Naive B cell (primary cell): ENCODE results near the gene LRCH1. TPM values are rescaled to one million over a fixed set of nuclear protein-coding genes. Genes with fewer than 3 reads are reported as not detected.
A peak's percentile ranks its signal among the peaks of the same experiment; 100 is the strongest.

ENCODE experiments used
- ATAC-seq, 2 donors: fragments of 150-1000 bp; cut with Tn5 transposase; 2 replicates each; pipeline ENCODE4 v1.10.0; 2021; ENCODE audit warnings: low read depth in 2 of 2, mild to moderate bottlenecking in 2 of 2, moderate library complexity in 2 of 2
- DNase-seq: peaks from one replicate; pipeline ENCODE4 v3.0.0; 2022
- H3K27ac Mint-ChIP-seq, 6 donors: one replicate each; pipeline ENCODE4 v1.8.0; 2020 to 2022; ENCODE audit warnings: mild to moderate bottlenecking in 6 of 6, mixed read lengths in 6 of 6, moderate library complexity in 5 of 6, inconsistent platforms in 2 of 6
- H3K27me3 Mint-ChIP-seq, 3 donors: one replicate each; pipeline ENCODE4 v1.8.0; 2021 to 2022; ENCODE audit warnings: mixed read lengths in 3 of 3, mild to moderate bottlenecking in 1 of 3
- H3K36me3 Mint-ChIP-seq, 2 donors: one replicate each; pipeline ENCODE4 v1.8.0; 2020 to 2022; ENCODE audit warnings: mixed read lengths in 2 of 2, inconsistent platforms in 1 of 2, mild to moderate bottlenecking in 1 of 2
- H3K4me1 Mint-ChIP-seq, 3 donors: one replicate each; pipeline ENCODE4 v1.8.0; 2020 to 2022; ENCODE audit warnings: mixed read lengths in 3 of 3, inconsistent platforms in 1 of 3, mild to moderate bottlenecking in 1 of 3, moderate library complexity in 1 of 3
- H3K4me3 Mint-ChIP-seq, 8 donors: one replicate each; pipeline ENCODE4 v1.8.0; 2020 to 2022; ENCODE audit warnings: mild to moderate bottlenecking in 8 of 8, mixed read lengths in 8 of 8, moderate library complexity in 8 of 8, inconsistent platforms in 2 of 8
- H3K9me3 Mint-ChIP-seq, 7 donors: one replicate each; pipeline ENCODE4 v1.8.0; 2020 to 2022; ENCODE audit warnings: mixed read lengths in 7 of 7, mild to moderate bottlenecking in 5 of 7, inconsistent platforms in 2 of 7, moderate library complexity in 1 of 7
- polyA plus RNA-seq, 6 donors: library from polyadenylated mRNA; unstranded; fragments of 300-500 nt; fragmentation: Illumina TruSeq; gene quantifications; one replicate each; pipeline ENCODE4 v1.2.3, GENCODE V29; 2021; ENCODE audit warnings: low read depth in 6 of 6

Gene LRCH1
- polyA plus RNA-seq, 6 donors from 2014 or later: 6.9 to 14.0 (median 9.8) TPM

DNA sequence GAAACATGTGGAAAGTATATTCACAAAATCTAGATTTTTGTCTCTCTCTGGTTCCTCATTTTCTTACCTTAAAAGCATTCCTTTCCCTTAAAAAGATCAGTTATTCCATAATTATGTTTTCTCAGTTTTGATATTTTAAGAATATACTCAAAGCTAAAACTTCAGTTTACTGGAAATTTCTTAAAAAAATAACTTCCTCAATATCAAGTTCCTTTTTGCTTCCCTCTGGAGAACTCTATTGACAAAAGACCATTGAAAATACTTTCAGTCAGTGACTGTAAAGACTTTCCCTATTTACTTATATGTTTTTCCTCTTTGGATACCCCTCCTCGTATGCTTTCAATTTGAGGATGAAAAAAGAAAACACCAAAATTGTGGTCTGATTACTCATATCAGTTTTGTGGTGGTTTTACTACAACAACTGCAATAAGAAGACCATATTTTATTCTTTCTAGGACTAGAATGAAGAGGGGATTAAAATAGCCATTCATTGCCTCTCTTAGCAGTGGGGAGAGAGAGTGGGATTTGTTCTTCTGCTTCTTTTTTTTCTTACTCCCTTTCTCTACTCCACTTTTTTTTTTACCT, 130.8 kb downstream of the LRCH1 start:
- peaks cover 8 to 13% (median 13%) of the 10 kb centered on the region in 3 donors for H3K4me1 Mint-ChIP-seq
- H3K27ac Mint-ChIP-seq: peak overlapping the region in 1 of 6 donors; percentile 59
- peaks cover 0 to 6% of the 10 kb centered on the region in 2 donors for H3K36me3 Mint-ChIP-seq
- no peak for DNase-seq
- no peaks in the 10 kb centered on the region for H3K27me3 Mint-ChIP-seq
- H3K9me3 Mint-ChIP-seq: no peaks in the 10 kb centered on the region
- ATAC-seq: no peak
- no peak overlapping the region for H3K4me3 Mint-ChIP-seq

DNA sequence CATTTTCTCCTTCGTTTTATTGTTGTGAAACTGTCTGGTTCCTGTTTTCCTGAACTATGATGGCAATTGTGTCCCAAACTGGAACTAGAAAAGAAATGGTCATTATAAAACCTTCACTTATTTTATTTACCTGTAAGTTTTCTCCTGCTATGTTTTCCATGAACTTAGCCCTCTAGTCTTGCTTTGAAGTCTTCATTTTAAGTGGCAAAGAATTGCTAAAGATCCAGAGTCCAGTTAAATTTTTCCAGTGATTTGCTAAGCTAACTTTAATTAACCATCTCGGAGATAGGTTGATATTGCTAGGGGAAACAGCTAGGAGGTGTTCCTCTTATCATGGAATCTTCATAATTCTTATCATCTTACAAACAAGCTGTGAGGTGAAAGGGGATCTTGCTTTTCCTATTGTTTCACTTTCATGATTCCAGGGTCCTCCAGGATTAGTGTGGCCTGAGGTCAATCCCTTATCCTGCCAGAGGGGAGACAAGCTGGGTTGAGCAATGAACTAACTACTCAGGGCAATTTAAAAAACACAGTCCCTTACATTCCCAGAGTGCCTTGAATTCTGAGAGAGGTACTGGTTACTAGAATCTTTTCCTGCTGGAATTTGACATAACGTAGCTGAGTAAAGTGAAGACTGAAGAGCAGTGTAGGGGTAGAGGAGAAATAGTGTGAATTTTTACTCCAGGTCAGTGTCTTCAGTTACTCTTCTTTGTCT, 131.5 kb downstream of the LRCH1 start:
- Mint-ChIP-seq H3K4me1 (peaks cover 8 to 13% (median 13%) of the 10 kb centered on the region in 3 donors), H3K9me3 (no peaks in the 10 kb centered on the region), H3K27me3 (no peaks in the 10 kb centered on the region), H3K27ac (peak overlapping the region in 2 of 6 donors; percentile 59 to 71), H3K4me3 (no peak overlapping the region), H3K36me3 (peaks cover 0 to 6% of the 10 kb centered on the region in 2 donors)
- no peak for DNase-seq
- ATAC-seq: no peak

DNA sequence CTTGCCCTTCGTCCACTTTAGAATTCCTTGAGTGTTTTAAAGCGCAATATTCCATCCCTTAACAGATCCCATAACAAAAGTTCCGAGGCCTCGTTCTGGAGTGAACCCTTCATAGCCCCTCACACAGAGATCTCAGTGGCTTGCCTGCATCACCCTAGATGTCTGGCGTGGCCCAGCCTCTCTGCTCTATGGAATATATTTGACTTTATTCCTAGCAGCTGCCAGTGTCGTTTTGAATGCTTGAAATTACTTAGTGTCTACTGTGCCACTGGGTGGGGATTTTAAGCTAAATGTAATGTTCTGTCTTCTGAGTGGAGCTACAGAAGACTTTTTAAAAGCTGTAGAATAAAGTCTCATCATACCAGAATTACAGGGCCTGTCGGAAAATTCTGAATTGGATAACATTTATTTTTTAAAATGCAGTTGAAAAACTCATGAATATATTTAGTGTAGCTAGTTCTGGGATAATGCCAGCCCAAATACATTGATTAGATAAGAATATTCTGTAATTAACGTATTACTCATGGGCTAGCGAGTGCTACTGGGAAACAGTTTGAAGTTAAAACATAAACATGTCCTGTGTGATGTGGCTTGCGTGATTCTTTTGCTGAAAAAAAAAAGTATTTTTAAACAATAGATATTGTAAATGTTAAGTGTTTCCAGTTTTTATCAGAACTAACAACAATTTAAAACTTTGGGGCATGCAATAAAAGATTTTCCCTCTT, 132.2 kb downstream of the LRCH1 start:
- H3K27ac Mint-ChIP-seq: peak overlapping the region in 1 of 6 donors; percentile 14
- DNase-seq: no peak

DNA sequence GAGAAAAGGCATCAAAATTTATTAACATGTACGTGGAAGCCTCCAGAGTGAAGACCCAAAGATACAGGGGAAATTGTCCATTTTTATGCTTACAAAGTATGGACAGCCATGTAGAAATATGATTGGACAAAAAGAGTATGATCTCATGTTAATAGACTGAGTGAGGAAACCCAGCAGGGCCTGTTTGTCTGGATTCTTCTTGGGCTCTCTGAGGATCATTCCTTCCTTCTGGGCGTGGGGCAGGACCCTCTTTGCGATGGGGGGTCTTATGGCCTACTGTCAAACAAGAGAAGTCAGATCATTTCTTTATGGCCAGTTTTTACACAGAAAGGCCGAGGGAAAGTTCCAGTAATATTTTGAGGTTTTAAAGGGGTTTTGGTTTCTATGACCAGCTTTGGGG, 133.2 kb downstream of the LRCH1 start:
- Mint-ChIP-seq H3K27me3 (no peaks in the 10 kb centered on the region), H3K4me1 (peaks cover 8 to 19% (median 13%) of the 10 kb centered on the region in 3 donors), H3K36me3 (peaks cover 0 to 6% of the 10 kb centered on the region in 2 donors), H3K4me3 (no peak overlapping the region), H3K9me3 (no peaks in the 10 kb centered on the region), H3K27ac (peak overlapping the region in 3 of 6 donors; percentile 10 to 72 (median 14))
- DNase-seq (no peak), ATAC-seq (no peak)

More for the DNA sequence above, 132.2 kb downstream of the LRCH1 start:
- H3K4me3 Mint-ChIP-seq: no peak overlapping the region
- H3K4me1 Mint-ChIP-seq: peaks cover 8 to 13% (median 13%) of the 10 kb centered on the region in 3 donors
- no peak for ATAC-seq
- H3K27me3 Mint-ChIP-seq: no peaks in the 10 kb centered on the region
- no peaks in the 10 kb centered on the region for H3K9me3 Mint-ChIP-seq
- peaks cover 0 to 6% of the 10 kb centered on the region in 2 donors for H3K36me3 Mint-ChIP-seq

DNA sequence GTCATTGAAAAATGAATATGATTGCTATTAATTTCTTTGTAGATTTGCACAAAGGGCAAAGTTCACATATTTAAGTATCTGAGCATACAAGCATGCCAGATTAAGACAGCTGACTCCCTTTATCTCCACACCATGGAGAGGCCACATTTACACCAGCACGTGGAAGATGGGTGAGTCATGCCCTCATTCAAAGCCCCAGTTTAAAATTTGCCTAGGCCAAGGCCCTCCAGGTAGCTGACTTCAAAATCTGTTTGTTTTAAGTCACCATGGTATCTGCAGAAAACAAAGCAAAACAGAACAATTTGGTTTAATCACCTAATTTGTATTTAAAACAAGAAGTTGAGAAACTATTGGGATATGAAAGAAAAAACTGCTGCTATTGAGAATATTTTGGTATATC, 134.8 kb downstream of the LRCH1 start:
- ATAC-seq: peak; percentile 43 to 65
- Mint-ChIP-seq H3K27me3 (no peaks in the 10 kb centered on the region), H3K9me3 (no peaks in the 10 kb centered on the region), H3K27ac (peak overlapping the region in 1 of 6 donors; percentile 18), H3K36me3 (peaks cover 10 to 14% of the 10 kb centered on the region in 2 donors), H3K4me3 (no peak overlapping the region), H3K4me1 (peaks cover 8 to 19% (median 13%) of the 10 kb centered on the region in 3 donors)
- DNase-seq: no peak

DNA sequence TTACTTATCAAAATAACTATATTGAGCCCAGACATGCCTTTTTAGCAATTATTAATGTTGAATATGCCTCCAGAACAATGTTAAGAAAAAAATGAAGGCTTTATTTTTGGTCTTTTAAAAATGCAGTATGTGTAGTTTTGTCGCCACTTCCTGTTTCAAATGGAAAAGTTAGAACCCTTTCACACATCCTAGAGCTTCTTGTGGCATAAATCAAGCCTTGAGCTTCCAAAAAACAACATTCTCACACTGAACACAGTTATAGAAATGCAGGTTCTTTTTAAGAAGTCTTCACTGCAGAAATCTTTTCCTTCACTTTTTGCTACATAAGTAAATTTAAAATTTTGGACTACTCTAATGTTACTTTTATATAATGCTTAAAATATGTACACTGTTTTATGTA, 135.3 kb downstream of the LRCH1 start:
- no peaks in the 10 kb centered on the region for H3K27me3 Mint-ChIP-seq
- H3K9me3 Mint-ChIP-seq: no peaks in the 10 kb centered on the region
- H3K27ac Mint-ChIP-seq: no peak overlapping the region
- H3K4me3 Mint-ChIP-seq: no peak overlapping the region
- DNase-seq: no peak
- H3K4me1 Mint-ChIP-seq: peaks cover 8 to 19% (median 13%) of the 10 kb centered on the region in 3 donors
- no peak for ATAC-seq
- H3K36me3 Mint-ChIP-seq: peaks cover 10 to 14% of the 10 kb centered on the region in 2 donors

DNA sequence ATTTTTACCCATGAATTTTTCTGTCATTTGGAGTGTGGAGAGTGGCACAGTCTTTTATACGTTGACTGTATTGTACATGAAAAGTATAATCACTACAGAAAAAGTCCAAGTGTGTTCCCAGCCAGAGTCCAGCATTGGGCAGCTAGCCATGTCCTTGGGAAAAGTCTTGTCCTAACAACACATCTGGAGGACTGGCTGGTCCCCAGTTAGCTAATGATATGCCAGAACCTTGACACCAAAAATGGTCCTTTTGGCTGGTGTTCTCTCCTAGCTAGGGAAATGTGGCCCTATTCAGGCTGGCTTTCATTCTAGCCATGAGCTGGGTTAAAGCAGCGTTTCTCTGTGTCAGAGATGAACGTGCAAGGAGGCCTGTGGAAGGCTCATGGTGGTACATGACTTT, 145.0 kb downstream of the LRCH1 start:
- no peak overlapping the region for H3K4me3 Mint-ChIP-seq

DNA sequence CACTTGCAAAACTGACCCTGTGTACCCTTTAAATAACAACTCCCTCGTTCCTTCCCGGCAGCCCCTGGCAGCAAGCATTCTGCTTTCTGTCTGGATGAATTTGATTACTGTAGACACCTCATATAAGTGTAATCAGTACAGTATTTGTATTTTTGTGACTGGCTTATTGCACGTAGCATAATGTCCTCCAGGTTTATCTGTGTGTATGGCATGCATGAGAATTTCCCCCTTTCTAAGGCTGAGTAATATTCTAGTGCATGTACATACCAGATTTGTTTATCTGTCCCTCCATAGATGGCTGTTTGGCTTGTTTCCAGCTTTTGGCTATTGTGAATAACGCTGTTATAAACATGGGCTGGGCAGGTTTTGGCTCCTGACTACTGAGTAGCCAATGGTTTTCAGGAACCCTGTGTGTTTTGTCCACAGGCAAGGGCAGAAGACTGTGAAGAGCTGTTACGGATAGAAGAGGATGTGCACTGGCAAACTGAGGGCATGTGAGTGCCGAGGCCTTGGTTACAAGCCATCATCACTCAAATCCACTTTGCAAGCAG, 146.0 kb downstream of the LRCH1 start:
- DNase-seq (no peak), ATAC-seq (no peak)
- H3K4me1 Mint-ChIP-seq: peaks cover 0 to 3% (median 0%) of the 10 kb centered on the region in 3 donors
- no peak overlapping the region for H3K4me3 Mint-ChIP-seq
- H3K27me3 Mint-ChIP-seq: no peaks in the 10 kb centered on the region
- H3K9me3 Mint-ChIP-seq: no peaks in the 10 kb centered on the region
- H3K36me3 Mint-ChIP-seq: peaks cover 31 to 32% of the 10 kb centered on the region in 2 donors
- peak overlapping the region in 1 of 6 donors; percentile 71 for H3K27ac Mint-ChIP-seq

More for the DNA sequence above, 145.0 kb downstream of the LRCH1 start:
- H3K27me3 Mint-ChIP-seq: no peaks in the 10 kb centered on the region
- peaks cover 0 to 3% (median 0%) of the 10 kb centered on the region in 3 donors for H3K4me1 Mint-ChIP-seq
- H3K27ac Mint-ChIP-seq: no peak overlapping the region
- no peaks in the 10 kb centered on the region for H3K9me3 Mint-ChIP-seq
- ATAC-seq: no peak
- DNase-seq: no peak
- peaks cover 27 to 32% of the 10 kb centered on the region in 2 donors for H3K36me3 Mint-ChIP-seq

DNA sequence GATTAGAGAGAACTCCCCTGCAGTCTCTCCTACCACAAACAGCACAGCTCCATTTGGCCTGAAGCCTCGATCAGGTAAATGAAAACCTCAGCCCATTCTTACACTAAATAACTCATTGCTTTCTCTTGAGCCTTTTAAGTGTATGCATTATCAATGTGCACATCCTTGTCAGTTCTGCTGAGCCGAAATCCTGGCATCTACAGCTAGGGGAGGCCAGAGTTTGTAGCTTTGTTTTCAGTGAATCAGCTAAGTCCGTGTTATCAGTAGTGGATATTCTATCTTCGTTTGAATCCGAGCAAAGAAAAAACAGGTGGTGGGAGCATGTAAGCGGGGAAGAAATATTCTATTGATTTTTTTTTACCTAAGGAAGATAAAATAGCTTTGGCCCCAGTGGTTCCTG, 159.6 kb downstream of the LRCH1 start:
- no peak overlapping the region for H3K27ac Mint-ChIP-seq
- ATAC-seq: no peak
- no peaks in the 10 kb centered on the region for H3K9me3 Mint-ChIP-seq
- DNase-seq: no peak
- H3K36me3 Mint-ChIP-seq: peaks cover 11 to 25% of the 10 kb centered on the region in 2 donors
- H3K27me3 Mint-ChIP-seq: no peaks in the 10 kb centered on the region
- H3K4me1 Mint-ChIP-seq: peaks cover 0 to 4% (median 0%) of the 10 kb centered on the region in 3 donors
- no peak overlapping the region for H3K4me3 Mint-ChIP-seq

DNA sequence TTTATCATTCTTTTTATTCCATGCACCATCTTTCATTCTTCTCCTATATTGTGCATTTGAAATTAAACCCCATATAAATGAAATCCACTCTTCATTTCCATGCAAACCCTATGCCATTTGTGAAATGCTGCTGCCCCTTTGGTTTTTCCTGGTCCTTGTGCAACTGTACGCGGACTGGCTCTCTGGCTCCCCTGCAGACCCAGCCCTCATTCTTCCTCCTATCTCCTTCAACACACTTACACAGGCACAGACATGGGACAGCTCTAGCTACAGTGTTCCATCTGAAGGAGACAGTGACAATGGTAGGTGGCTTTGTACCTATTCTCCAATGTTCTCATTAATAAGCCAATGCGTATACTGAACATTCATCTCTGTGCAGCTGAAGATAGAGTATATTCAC, 162.4 kb downstream of the LRCH1 start:
- H3K27me3 Mint-ChIP-seq: no peaks in the 10 kb centered on the region
- no peak for ATAC-seq
- peaks cover 4 to 10% (median 6%) of the 10 kb centered on the region in 3 donors for H3K4me1 Mint-ChIP-seq
- no peaks in the 10 kb centered on the region for H3K9me3 Mint-ChIP-seq
- no peak for DNase-seq
- H3K36me3 Mint-ChIP-seq: peaks cover 6 to 23% of the 10 kb centered on the region in 2 donors
- H3K4me3 Mint-ChIP-seq: no peak overlapping the region
- peak overlapping the region in 2 of 6 donors; percentile 28 to 32 for H3K27ac Mint-ChIP-seq

DNA sequence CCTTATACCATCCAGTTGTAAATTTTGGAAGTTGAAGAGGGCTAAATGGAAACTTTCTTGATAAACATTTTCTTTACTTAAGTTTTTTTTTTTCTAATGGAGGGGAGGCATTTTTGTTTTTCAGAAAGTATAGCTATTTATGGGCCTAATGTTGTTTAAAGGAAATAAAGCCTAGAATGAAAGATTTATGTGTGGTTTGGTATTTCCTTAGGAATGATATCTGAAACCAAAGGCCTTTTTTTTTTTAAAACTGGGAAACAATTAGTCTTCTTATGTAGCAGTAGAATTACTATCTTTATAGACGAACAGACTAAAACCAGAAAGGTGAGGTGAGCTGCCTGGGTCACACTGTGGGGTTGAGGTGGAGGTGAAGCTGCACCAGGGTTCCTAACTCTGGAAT, 163.9 kb downstream of the LRCH1 start:
- Mint-ChIP-seq H3K4me1 (peaks cover 4 to 11% (median 6%) of the 10 kb centered on the region in 3 donors), H3K36me3 (peaks cover 6 to 15% of the 10 kb centered on the region in 2 donors), H3K27me3 (no peaks in the 10 kb centered on the region), H3K9me3 (no peaks in the 10 kb centered on the region), H3K4me3 (no peak overlapping the region), H3K27ac (peak overlapping the region in 1 of 6 donors; percentile 60)
- no peak for ATAC-seq
- no peak for DNase-seq

DNA sequence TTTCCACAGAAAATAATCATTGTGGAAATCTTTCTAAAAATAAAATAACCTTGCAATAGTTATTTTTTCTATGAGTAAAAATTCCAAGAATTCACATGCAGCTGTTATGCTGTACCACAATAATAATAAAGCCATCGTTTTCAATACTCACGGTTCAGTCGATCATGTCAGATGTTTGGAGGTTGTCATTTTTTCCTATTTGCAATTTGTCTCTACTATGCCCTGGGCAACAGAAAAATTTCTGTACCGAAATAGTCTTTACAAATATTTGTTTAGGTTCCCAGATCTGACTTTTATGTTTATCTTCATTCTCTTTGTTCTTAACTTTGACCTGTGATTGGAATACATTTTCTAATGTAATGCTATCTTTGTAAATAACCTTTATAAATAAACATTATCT, 164.3 kb downstream of the LRCH1 start:
- H3K4me1 Mint-ChIP-seq: peaks cover 4 to 11% (median 6%) of the 10 kb centered on the region in 3 donors
- H3K36me3 Mint-ChIP-seq: peaks cover 6 to 13% of the 10 kb centered on the region in 2 donors
- H3K9me3 Mint-ChIP-seq: no peaks in the 10 kb centered on the region
- peak overlapping the region in 1 of 6 donors; percentile 28 for H3K27ac Mint-ChIP-seq
- H3K4me3 Mint-ChIP-seq: no peak overlapping the region
- no peak for DNase-seq
- no peaks in the 10 kb centered on the region for H3K27me3 Mint-ChIP-seq
- no peak for ATAC-seq

DNA sequence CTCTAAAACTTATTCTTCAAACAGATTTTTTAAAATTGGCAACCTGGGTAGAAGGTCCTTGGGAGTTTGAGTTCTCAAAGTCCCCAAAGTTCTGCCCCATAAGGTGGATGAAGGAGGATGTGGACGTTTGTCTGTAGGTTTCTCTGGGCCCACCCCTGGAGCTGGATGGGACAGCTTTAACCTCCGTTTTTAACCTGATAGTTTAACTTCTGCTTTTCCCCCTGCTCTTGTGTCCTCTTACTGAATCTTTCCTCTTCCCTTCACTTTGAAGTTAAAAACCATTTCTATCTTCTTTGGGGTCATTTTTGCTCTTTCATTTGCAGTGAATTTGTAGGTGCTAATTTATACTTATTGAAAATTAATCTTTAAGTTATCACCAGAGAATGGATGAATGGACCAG, 164.9 kb downstream of the LRCH1 start:
- Mint-ChIP-seq H3K4me1 (peaks cover 4 to 11% (median 6%) of the 10 kb centered on the region in 3 donors), H3K4me3 (no peak overlapping the region), H3K9me3 (no peaks in the 10 kb centered on the region), H3K27ac (peak overlapping the region in 4 of 6 donors; percentile 20 to 59 (median 41)), H3K36me3 (peaks cover 6 to 10% of the 10 kb centered on the region in 2 donors), H3K27me3 (no peaks in the 10 kb centered on the region)
- ATAC-seq (peak in 1 of 2 donors; percentile 44), DNase-seq (no peak)
